GM18951 (cell line): ENCODE results near the gene ATG4B.

ENCODE experiments used
- POLR2A ChIP-seq: IDR thresholded peaks from 4 replicates; pipeline ENCODE4 v1.6.1; 2011; ENCODE audit warnings: mild to moderate bottlenecking; ENCODE audit not compliant: insufficient read length, insufficient read depth; ENCODE audit errors: extremely low read depth
- in situ Hi-C: fragments of 300-500 bp; cut with MboI; formaldehyde crosslinking; loops from one replicate; pipeline ENCODE4 v1.12.0; 2022; ENCODE audit warnings: low sequenced_read_pairs, mixed read lengths, inconsistent platforms; ENCODE audit not compliant: unreplicated experiment

The ATG4B gene

DNA sequence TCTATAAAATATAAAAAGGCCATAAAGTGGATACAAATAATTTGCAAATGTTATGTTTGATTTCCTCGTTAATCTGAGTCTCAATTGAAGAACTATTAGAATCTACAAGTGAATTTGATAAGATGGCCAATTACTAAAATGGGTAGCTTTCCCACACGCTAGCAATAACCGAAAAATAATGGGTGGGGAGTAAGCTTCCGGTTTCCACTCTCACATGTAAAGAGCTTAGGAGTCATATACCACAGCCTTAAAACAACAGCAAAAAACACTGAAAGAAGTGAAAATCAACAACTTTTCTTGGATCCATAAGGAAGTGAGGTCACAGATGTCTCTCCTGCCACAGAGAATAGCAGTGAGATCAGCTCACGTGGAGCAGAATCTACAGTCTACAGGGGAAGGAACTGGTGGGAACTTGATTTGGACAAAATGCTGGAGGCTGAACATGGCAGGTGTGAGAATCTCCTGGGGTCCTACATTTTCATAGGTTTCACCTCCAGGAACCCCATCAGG lies 19.1 kb upstream of the ATG4B start:
- in situ Hi-C loops, result no loop called here
- no peak for TF ChIP-seq POLR2A

DNA sequence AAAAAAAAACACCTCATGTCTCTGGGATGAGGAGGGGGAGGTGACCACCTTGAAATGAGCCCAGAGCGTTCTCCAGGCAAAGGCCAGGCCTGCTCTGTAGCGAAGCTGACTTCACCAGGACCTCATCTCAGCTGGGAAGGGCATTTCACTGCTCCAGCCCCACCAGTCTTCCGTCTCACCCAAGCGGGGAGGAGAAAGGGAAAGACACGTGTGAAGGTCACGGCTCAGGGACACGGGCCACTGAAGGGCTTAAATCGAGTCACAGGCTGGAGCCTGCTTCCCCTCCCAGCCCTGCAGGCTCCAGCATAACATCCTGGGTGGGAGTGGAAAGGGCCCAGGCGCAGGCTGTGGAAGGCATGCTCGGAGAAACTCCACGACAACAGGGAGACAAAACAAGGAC lies 18.7 kb upstream of the ATG4B start:
- TF ChIP-seq POLR2A, result no peak
- in situ Hi-C loops, result no loop called here

DNA sequence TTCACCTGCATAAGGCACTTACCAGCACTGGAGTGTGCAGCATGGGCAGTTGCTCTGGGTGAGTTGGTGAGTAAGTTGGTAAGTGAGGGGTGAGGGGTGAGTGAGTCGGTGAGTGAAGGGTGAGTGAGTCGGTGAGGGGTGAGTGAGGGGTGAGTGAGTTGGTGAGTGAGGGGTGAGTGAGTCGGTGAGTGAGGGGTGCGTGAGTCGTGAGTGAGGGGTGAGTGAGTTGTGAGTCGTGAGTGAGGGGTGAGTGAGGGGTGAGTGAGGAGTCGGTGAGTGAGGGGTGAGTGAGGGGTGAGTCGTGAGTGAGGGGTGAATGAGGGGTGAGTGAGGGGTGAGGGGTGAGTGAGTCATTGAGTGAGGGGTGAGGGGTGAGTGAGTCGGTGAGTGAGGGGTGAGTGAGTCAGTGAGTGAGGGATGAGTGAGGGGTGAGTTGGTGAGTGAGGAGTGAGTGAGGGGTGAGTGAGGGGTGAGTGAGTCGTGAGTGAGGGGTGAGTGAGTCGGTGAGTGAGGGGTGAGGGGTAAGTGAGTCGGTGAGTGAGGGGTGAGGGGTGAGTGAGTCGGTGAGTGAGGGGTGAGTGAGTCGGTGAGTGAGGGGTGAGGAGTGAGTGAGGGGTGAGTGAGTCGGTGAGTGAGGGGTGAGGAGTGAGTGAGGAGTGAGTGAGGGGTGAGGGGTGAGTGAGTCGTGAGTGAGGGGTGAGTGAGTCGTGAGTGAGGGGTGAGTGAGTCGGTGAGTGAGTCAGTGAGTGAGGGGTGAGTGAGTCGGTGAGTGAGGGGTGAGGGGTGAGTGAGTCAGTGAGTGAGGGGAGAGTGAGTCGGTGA lies 17.7 kb upstream of the ATG4B start:
- in situ Hi-C loops, result no loop called here
- TF ChIP-seq POLR2A, result no peak

DNA sequence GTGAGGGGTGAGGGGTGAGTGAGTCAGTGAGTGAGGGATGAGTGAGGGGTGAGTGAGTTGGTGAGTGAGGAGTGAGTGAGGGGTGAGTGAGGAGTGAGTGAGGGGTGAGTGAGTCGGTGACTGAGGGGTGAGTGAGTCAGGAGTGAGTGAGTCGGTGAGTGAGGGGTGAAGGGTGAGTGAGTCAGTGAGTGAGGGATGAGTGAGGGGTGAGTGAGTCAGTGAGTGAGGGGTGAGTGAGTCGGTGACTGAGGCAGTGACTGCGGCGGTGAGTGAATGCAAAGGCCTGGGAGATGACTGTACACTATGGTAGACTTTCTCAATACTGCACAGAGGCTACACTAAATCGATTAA lies 17.1 kb upstream of the ATG4B start:
- TF ChIP-seq POLR2A, result no peak
- in situ Hi-C loops, result no loop called here

DNA sequence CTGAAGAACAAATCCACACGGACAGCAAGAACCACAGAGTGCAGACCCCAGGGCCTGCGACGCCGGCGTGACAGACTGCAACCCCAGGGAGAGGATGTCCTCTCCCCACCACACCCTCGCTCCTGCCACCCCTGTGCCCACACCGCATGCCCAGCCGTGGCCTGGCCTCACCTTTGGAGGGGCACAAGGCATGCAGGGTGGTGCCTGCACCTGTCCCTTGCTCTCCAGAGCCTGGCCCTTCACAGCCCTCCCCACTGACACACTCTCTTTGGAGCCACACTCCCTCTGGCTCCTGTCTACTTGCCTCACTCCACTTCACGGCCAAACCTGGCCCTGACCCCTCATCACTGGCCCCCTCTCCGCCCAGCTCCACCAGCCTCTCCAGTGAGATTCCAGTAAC lies 9.8 kb upstream of the ATG4B start:
- TF ChIP-seq POLR2A, result no peak

DNA sequence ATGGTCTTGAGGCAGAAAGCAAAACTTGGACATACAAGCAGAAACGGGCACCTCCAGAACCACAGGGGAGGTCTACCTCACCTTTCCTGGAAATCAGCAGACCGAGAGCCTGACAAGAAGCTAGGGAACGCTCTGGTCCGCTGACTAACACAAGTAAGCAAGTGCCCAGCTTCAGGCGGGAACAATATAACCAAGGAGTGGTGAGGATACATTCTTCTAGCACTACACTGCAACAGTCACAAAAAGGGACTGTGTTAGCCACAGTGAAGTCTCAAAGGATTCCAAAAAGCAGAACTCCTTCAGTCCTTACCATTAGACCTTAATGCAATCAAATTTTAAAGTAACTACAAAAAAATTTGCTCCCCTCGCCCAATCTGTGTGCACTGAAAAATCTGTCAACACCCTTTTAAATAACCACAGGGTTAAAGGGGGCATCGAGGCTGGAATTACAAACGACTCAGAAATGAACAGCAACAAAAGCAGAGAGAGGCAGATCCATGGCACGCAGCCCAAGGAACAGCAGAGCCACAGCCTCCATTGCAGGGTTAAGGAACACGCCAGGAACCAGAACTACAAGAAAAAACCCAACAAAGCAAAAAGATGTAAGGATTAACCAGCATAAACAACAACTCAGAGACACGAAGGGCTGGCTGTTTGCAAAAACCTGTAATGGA lies 7.6 kb upstream of the ATG4B start:
- TF ChIP-seq POLR2A, result no peak
- in situ Hi-C loops, result no loop called here

More for the DNA sequence above, 9.8 kb upstream of the ATG4B start:
- in situ Hi-C loops, result no loop called here

DNA sequence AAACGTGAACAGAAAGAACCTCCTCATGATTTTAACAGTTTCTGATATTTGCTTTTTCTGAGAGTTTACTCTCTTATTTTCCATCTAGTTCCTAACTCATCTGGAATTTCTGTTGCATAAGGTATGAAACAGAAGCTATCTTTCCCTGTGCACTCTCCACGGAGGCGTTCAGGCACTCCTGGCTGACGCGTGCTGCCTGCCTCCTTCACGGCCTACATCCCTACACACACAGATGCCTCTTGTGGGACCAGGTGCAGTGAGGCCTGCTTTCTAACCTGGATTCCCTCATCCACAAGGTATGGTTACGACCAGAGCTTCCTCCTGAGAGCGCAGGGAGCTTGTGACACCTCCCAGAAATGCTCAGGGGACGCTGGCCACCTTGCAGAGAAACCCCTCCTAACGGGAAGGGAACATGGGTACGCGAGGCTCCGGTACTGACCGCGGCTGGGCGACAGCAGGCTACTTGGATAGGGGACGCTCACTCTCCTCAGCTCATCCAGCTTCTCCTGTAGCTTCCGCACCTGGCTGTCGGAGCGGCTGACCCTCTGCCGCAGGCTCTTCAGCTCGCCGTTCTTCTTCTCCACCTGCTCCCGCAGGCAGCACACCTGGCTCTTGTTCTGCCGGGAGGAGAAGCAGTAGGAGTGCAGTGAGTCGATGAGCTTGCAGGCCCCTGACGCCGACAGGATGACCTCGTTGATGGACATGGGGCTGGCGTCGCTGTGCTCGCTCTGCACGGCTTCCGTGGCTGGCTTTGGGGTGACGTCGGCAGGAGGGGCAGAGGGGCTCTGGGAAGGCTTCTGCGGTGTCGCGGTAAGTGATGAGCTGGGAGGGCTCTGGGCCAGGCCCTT lies 4.8 kb upstream of the ATG4B start:
- TF ChIP-seq POLR2A, result no peak
- in situ Hi-C loops, result no loop called here

DNA sequence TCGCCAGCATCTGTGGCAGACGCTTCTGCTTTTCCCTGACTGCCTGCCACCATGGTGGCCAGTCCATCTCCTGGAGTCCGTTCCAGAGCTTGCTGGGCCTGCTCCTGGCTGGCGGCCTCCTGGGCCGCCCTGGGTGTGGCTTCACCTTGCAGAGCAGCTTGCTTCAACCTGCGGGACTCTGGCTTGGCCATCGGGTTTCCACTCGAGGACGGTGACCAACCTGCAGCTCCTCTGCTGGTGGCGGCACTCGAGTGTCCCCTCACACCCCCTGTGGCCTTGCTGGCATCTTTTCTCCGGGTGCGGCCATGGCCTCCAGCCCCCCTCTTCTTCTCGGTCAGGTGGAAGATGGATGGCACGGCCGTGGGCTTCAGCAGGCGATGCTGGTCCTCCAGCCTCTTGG lies 3.9 kb upstream of the ATG4B start:
- TF ChIP-seq POLR2A, result no peak
- in situ Hi-C loops, result no loop called here

DNA sequence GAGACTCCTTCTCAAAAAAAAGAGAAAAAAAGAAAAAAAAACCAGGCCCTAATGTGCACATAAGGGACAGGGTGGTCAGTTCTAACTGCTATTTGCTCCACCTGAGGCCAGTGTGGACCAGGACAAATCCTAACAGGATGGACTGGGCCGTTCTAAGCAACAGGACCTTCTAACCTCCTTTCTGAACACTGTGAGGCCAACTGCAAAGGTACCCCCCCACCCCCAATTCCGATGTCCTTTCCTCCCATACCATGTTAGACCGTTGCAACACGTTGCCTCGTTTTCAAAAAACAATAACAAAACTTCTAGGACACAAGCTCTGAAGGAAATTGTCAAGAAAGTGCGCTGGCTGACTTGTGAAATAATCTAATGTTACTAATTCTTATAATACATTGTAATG lies 1.7 kb upstream of the ATG4B start:
- in situ Hi-C loops, result no loop called here
- no peak for TF ChIP-seq POLR2A

DNA sequence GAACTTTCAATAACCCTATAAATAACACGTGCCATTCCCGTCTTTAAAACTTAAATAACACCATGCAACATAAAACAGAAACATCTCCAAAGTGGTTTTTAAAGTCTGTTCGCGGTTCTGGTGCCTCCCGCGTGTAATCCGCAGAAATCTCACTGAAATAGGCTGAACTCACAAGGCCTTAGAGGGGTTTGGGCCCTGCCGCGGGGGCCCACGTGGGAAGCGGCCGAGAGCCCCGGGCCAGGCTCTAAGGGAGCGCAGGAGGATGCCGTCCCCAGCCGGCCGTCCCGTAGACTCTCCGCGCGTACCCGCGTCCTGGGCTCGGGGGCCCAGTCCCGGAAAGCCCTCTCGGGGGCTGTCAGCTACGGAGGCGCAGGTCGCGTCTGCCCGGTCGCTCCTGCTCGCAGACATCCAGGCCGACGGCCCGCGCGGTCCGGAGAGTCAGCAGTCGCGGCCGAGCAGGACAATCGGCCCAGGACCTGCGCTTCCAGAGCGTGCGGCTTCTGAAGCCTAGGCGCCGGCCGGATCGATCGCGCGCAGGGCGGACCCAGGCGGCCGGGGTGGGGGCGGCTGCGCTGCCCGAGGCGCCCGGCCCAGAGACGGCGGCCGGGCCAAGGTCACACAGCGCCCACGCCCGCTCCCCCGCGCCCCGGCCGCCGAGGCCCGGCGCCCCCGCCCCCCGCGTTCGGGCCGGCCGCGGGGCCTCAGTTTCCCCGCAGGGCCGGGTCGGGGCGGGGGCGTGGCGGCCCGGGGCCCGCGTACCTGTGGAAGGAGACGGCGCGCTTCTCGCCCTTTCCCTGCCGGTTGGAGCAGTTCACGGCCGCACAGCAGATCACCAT lies 1.1 kb upstream of the ATG4B start:
- in situ Hi-C loops, result no loop called here

DNA sequence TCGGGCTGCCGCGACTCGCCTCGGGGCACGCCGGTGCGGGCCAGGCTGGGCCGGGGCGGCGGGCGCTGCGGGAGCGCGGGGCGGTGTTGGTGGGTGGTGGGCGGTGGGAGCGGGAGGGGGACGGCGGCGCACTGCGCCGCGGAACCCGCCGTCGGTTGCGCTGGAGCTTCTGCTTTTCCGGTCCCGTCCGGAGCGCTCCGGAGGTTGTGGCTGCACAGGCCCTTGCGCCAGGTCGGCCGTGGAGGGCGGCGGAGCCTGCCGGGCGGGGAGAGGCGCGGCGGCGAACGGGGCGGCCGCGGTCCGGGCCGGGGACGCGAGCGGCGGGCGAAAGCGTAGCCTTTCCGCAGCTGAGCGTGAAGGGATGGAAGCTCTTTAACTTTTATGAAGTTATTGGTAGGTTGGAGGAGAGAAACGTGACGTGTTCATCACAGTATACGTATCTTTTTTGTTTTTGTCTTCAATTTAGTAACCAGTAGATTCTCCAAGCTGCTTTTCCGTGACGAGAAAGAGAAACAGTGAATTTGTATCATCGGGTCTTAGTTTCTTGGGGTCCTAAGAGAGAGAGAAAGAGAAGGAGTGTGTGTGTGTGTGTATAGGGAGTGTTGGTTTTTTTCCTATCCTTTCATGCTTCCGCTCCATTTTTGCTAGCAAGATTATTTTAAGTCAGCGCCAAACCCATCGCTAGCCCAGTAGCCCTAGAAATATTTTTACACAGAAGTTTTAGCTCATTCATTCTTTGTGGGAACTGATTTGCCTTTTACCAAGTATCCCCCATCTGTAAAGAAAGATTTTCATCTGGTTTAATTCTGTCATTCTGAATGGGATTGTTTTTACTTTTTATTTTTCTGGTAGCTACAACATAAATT lies 535 bp downstream of the ATG4B start:
- TF ChIP-seq POLR2A, result no peak
- in situ Hi-C loops, result no loop called here

More for the DNA sequence above, 1.1 kb upstream of the ATG4B start:
- peak; percentile 21 for TF ChIP-seq POLR2A

DNA sequence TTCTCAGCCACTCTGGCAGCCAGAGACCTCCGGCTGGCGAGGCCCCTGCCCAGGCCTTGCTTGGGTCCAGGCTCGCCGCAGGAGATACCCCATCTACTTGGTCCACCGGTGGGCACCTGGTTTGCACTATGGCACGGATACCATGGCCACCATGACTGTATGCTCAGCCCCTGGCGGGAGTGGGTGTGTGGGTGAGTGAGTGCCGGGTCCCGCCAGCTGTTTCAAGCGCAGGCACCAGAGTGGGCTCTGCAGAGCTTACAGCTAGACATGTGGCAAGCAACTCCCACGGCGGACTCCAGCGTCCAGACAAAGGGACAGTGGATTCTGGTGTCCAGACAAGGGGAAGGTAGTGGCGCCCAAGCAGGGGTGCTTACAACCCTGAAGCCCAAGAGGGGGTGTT lies 1.4 kb downstream of the ATG4B start:
- no peak for TF ChIP-seq POLR2A
- in situ Hi-C loops, result no loop called here
